ENCODE data around the gene BAK1. TPM values are rescaled to one million over a fixed set of nuclear protein-coding genes. Genes with fewer than 3 reads are reported as not detected.

Gene BAK1
- total and polyA plus RNA-seq, 2 of the 4 experiments (the other 2 are of a cell fraction), result 12.0 to 19.0 TPM

GRCh38 chr6:33610067-33610466 lies 30.0 kb upstream of the BAK1 start (continued):
- TF ChIP-seq CHD1 (IDR thresholded peaks at IDR 0.05; ENCODE audit: low read depth, low read length) (no peak), ELK1 (IDR thresholded peaks at IDR 0.05; ENCODE audit: borderline replicate concordance, low read depth, low read length) (no peak)

- no peak overlapping the region for H2BK120ac ChIP-seq (ENCODE audit: low read depth, low read length)
- no peaks in the 10 kb centered on the region for H4K20me1 ChIP-seq (ENCODE audit: insufficient read depth, low read length)
- no peaks in the 10 kb centered on the region for H3K36me3 ChIP-seq (ENCODE audit: control insufficient read depth, insufficient read depth, low read length)
- CTCF ChIA-PET, result no interaction called here
- H3K9me1 ChIP-seq (ENCODE audit: insufficient read depth, low read length), result peaks cover 18% of the 10 kb centered on the region; the same call in 1 of the 2 replicates
- no peak for TF ChIP-seq MAZ (IDR thresholded peaks at IDR 0.05; ENCODE audit: borderline replicate concordance, low read depth, low read length)
- no peak for TF ChIP-seq USF2 (IDR thresholded peaks at IDR 0.05; ENCODE audit: low read depth, low read length)
- no peak for TF ChIP-seq CEBPB (IDR thresholded peaks at IDR 0.05; ENCODE audit: low read depth, low read length)
- TF ChIP-seq MAFK (IDR thresholded peaks at IDR 0.05; ENCODE audit: low read depth, low read length), result no peak
- WGBS, 2 experiments (ENCODE audit: extremely low coverage in 2 of 2, insufficient read length in 1 of 2), result no CpG with 5 or more reads among the region's 6 CpGs
- H2AK5ac ChIP-seq (ENCODE audit: low read depth, low read length), result 0 out of 2 replicates have a peak overlapping the region, but pooled peaks have one; percentile 77
- H3K4ac ChIP-seq (ENCODE audit: low read depth, low read length), result peak overlapping the region; percentile 52; the same call in 1 of the 2 replicates
- no peak overlapping the region for H2BK5ac ChIP-seq (ENCODE audit: low read depth, low read length, poor library complexity, severe bottlenecking)
- no peak overlapping the region for H3K4me3 ChIP-seq (ENCODE audit: insufficient read depth, low read depth, low read length)
- no peak overlapping the region for H3K4me2 ChIP-seq (ENCODE audit: low read depth, low read length)
- no peak overlapping the region for H4K91ac ChIP-seq (ENCODE audit: insufficient read depth, low read depth, low read length)
- POLR2A ChIA-PET (ENCODE audit: unreplicated experiment), result no interaction called here
- H4K8ac ChIP-seq (ENCODE audit: low read depth in 2 of 2, low read length in 2 of 2), result no peak overlapping the region
- H3K9ac ChIP-seq (ENCODE audit: low read depth, low read length), result no peak overlapping the region
- no peaks in the 10 kb centered on the region for H3K79me1 ChIP-seq (ENCODE audit: low read depth in 1 of 2, low read length in 2 of 2)
- H3K18ac ChIP-seq (ENCODE audit: low read depth, low read length), result no peak overlapping the region
- no peaks in the 10 kb centered on the region for H3K9me3 ChIP-seq (ENCODE audit: control insufficient read depth, insufficient read depth, low read length)
- no peak overlapping the region for H3K27ac ChIP-seq (ENCODE audit: insufficient read depth, low read length)
- peak overlapping the region; percentile 58 for H2AFZ ChIP-seq (replicated peaks; ENCODE audit: low read length, poor library complexity)
- no peak overlapping the region for H2BK20ac ChIP-seq (ENCODE audit: low read depth, low read length)
- no TSS peak for BruUV-seq (replicated peaks)
- dilution Hi-C loops (cut with HindIII; ENCODE audit: low sequenced_read_pairs, unreplicated experiment), result no loop called here
- H3K14ac ChIP-seq (replicated peaks; ENCODE audit: low read depth, low read length), result 0 out of 2 replicates have a peak overlapping the region, but pooled peaks have one; percentile 10
- H3K23ac ChIP-seq (ENCODE audit: low read depth, low read length), result no peak overlapping the region
- peak overlapping the region; percentile 43 for H2AK9ac ChIP-seq (replicated peaks; ENCODE audit: low read depth, low read length, poor library complexity)
- no peak overlapping the region for H4K5ac ChIP-seq (ENCODE audit: low read depth, low read length)
- H3K27me3 ChIP-seq (ENCODE audit: control insufficient read depth, insufficient read depth, low read length), result no peaks in the 10 kb centered on the region
- no peak overlapping the region for H2BK15ac ChIP-seq (ENCODE audit: low read depth, low read length)
- intact Hi-C loops (cut with micrococcal nuclease), result no loop called here
- DNase-seq (peak; percentile 74), ATAC-seq (ENCODE audit: low read depth) (peak; percentile 74)
- H3K56ac ChIP-seq (ENCODE audit: extremely low read depth, insufficient read depth, low read length), result no peak overlapping the region
- in situ Hi-C loops (cut with MboI; ENCODE audit: low sequenced_read_pairs), result no loop called here
- peaks cover 16% of the 10 kb centered on the region for H3K4me1 ChIP-seq (ENCODE audit: control insufficient read depth, insufficient read depth, low read length)
These were observed 29.5 kb upstream of the BAK1 start for GRCh38 chr6:33609528-33609927.
